ENCODE data around the gene ACOT2.

- TF ChIP-seq CTCF (IDR thresholded peaks at IDR 0.05): no peak
- TF ChIP-seq POLR2A (IDR thresholded peaks at IDR 0.05): no peak
These were observed 19.7 kb downstream of the ACOT2 start for GRCh38 chr14:73588695-73589094.
